Mucosa of stomach (tissue), 1 donor: ENCODE data around the gene RPS3.
"Not testable (repeated sequence)": the region's sequence is repeated elsewhere in the genome, so short reads cannot be mapped to it uniquely, and the experiment has no call there.

Source experiments
- H3K27me3 ChIP-seq: one replicate; pipeline ENCODE4 v1.7.0; 2013; ENCODE audit warnings: mild to moderate bottlenecking, low read length; ENCODE audit not compliant: control insufficient read depth, insufficient read depth
- H3K36me3 ChIP-seq: one replicate; pipeline ENCODE4 v1.7.0; 2013; ENCODE audit warnings: low read length; ENCODE audit not compliant: control insufficient read depth, insufficient read depth
- H3K4me1 ChIP-seq: one replicate; pipeline ENCODE4 v1.7.0; 2013; ENCODE audit warnings: mild to moderate bottlenecking, low read length; ENCODE audit not compliant: control insufficient read depth, insufficient read depth
- H3K4me3 ChIP-seq: one replicate; pipeline ENCODE4 v1.7.0; 2013; ENCODE audit warnings: low read length
- H3K9ac ChIP-seq: one replicate; pipeline ENCODE4 v1.7.0; 2013; ENCODE audit warnings: mild to moderate bottlenecking, low read length, moderate library complexity
- H3K9me3 ChIP-seq: one replicate; pipeline ENCODE4 v1.7.0; 2013; ENCODE audit warnings: mild to moderate bottlenecking, low read length, moderate library complexity; ENCODE audit not compliant: control insufficient read depth
- donor health status: Pancreatic carcinoma.

The RPS3 gene

DNA sequence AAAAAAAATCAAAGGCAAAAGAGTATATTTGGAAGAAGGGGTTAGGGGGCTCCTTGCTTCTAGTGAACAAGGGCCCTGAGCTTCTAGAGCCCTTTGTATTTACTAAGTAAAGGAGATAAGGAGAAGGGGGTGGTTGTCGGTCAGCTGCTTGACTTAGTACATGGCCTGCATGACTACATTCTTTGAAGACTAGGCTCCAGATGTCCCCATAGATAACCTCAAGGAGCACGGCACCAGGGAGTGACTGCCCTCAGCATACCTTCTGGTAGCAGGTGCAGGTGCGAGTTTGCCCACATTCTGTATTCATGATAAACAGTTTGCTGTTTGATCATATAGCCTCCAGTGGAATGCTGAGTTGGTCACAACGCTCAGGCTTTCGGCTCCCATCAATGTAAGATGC lies 32.5 kb upstream of the RPS3 start:
- H3K27me3 ChIP-seq, H3K4me3 ChIP-seq, H3K9ac ChIP-seq, H3K36me3 ChIP-seq, H3K9me3 ChIP-seq: not testable (repeated sequence)
- H3K4me1 ChIP-seq, result peaks cover 11% of the 10 kb centered on the region

DNA sequence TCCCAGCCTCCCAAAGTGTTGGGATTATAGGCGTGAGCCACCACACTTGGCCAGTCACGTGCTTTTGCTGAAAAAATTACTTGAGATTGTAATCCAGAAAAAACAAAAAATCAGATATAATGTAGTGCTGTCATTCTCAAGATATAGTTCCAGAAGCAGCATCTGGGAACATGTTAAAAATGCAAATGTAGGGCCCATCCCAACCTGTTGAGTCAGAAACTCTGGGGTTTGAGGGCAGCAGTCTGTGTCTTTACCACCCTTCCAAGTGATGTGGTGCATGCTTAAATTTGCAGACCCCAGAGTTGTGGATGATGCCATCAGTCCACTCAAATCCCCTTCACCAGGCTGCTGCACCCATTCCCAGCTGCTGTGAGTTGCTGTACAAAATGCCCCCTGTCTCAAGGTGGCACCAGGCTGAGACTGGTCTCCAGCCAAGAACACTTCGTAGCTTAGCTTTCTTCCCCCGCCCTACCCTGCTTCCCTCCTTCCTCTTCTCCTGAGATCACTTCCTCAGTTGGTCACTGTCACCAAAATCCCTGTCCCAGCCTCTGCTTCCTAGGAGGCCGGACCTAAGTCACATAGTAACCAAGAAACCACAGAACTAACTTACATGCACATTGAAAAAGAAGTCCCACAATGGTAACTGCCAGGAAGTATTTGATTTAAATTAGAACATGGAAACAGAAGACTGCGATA lies 29.6 kb upstream of the RPS3 start:
- Histone ChIP-seq H3K27me3 (no peaks in the 10 kb centered on the region), H3K4me1 (peaks cover 32% of the 10 kb centered on the region), H3K4me3 (no peak overlapping the region), H3K9ac (no peak overlapping the region), H3K9me3 (no peaks in the 10 kb centered on the region), H3K36me3 (no peaks in the 10 kb centered on the region)

DNA sequence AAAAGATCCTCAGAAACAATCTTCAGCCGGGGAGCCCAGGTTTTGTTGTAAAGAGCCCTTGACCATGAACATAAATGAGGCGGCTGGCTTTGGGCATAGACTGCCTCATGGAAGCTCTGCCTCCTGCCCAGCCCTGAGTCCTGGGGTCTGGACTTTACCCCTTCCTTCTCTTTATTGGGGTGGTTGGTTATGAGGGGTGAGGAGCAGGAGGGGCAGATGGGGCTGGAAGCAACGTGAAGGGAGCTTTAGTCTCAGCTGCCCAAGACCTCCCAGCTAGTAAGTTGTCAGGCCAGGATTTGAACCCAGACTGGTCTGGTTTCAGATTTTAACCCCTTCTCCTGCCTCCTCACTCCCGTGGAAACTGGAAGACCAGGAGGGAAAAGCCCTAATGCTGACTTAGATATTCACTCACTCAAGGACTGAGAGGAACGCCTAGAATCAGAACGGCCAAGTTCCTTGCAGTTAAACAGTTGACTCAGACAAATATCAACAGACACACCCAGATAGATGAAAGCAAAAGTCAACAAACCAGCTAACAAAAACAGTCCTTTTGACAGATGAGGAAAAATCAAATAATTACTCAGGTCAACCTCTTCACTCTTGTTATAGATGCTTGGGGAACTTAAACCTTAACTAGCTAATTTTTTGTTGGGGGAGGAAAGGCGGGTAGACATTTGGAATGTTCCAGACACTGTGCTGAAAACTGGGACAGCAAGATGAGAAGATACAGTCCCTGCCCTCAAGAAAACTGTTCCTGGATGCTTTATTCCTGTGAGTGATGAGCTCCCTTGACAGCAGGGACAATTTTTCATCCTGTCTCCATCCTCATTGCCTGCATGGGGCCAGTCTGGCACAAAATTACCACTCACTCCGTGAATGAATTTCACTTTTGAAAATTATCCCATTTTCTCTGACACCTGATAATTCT lies 27.1 kb upstream of the RPS3 start:
- Histone ChIP-seq H3K9me3 (no peaks in the 10 kb centered on the region), H3K36me3 (no peaks in the 10 kb centered on the region), H3K4me1 (peaks cover 38% of the 10 kb centered on the region), H3K27me3 (no peaks in the 10 kb centered on the region), H3K9ac (peak overlapping the region; percentile 36), H3K4me3 (no peak overlapping the region)

DNA sequence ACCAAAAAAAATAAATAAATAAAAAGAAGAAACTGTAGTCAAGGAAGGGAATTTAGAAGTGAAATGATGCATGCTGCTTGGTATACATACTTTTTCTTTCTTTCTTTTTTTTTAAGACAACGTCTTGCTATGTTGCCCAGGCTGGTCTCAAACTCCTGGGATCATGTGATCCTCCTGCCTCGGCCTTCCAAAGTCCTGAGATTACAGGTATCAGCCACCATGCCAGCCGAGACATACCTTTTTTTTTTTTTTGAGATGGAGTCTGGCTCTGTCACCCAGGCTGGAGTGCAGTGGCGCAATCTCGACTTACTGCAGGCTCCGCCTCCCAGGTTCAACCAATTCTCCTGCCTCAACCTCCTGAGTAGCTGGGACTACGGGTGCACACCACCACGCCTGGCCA lies 26.1 kb upstream of the RPS3 start:
- no peaks in the 10 kb centered on the region for H3K27me3 ChIP-seq
- H3K4me3 ChIP-seq, result no peak overlapping the region
- H3K9ac ChIP-seq, result no peak overlapping the region
- H3K9me3 ChIP-seq, result no peaks in the 10 kb centered on the region
- no peaks in the 10 kb centered on the region for H3K36me3 ChIP-seq
- peaks cover 38% of the 10 kb centered on the region for H3K4me1 ChIP-seq

DNA sequence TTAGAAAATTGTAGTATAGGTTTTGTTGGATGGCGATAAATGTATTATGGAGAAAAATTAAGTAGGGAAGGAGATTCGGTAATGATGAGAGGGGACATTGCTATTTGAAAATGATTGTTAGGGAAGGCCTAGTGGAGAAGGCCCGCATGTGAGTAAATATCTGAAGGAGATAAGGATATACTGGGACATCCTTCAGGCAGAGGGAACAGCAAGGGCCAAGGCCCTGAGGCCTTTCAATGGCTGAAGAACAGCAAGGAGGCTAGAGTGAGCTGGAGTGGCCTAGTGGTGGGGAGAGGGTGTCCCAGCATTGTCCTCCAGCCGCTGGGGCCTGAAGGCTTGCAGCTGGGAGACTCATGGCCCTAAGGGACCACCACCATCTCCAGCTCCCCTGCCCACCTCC lies 24.7 kb upstream of the RPS3 start:
- Histone ChIP-seq H3K27me3 (no peaks in the 10 kb centered on the region), H3K36me3 (no peaks in the 10 kb centered on the region)

DNA sequence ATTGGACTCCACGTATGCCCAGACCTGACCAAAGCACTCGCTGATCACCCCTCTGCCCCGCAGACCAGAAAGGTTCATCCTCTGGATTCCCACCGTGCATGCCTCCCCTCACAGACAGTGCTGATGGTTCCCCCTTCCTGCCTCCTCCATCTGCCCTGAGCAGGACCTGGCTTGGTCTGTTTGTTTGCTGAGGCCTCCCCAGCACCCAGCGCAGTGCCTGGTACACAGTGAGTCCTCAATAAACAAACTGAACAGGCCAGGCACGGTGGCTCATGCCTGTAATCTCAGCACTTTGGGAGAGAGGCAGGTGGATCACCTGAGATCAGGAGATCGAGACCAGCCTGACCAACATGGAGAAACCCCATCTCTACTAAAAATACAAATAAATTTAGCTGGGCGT lies 23.7 kb upstream of the RPS3 start:
- H3K27me3 ChIP-seq, result no peaks in the 10 kb centered on the region
- H3K4me1 ChIP-seq, result peaks cover 35% of the 10 kb centered on the region
- H3K9me3 ChIP-seq, result no peaks in the 10 kb centered on the region
- H3K9ac ChIP-seq, result no peak overlapping the region
- H3K4me3 ChIP-seq, result no peak overlapping the region
- no peaks in the 10 kb centered on the region for H3K36me3 ChIP-seq

More for the DNA sequence above, 24.7 kb upstream of the RPS3 start:
- no peak overlapping the region for H3K4me3 ChIP-seq
- no peaks in the 10 kb centered on the region for H3K9me3 ChIP-seq
- H3K4me1 ChIP-seq, result peaks cover 37% of the 10 kb centered on the region
- H3K9ac ChIP-seq, result no peak overlapping the region

DNA sequence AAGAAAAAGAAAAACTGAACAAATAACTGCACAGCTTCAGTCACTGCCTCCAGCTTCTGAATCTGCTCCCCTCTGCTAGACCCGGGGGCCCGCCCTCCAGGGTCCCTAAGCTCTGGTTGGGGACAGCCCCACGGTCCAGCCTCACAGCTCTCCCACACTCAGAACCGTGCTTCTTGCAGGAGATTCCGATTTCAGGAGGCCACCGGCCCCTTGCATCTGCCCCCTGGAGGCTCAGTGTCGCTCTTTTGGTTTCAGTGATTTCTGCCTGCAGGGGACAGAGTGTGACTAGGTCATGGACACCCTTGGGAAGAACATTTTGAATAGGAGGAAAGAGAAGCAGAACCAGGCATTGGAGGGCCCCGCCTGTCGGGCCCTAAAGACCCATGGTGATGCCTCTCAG lies 23.1 kb upstream of the RPS3 start:
- Histone ChIP-seq H3K27me3 (no peaks in the 10 kb centered on the region), H3K4me3 (no peak overlapping the region), H3K4me1 (peaks cover 41% of the 10 kb centered on the region), H3K9me3 (no peaks in the 10 kb centered on the region), H3K9ac (no peak overlapping the region), H3K36me3 (no peaks in the 10 kb centered on the region)

DNA sequence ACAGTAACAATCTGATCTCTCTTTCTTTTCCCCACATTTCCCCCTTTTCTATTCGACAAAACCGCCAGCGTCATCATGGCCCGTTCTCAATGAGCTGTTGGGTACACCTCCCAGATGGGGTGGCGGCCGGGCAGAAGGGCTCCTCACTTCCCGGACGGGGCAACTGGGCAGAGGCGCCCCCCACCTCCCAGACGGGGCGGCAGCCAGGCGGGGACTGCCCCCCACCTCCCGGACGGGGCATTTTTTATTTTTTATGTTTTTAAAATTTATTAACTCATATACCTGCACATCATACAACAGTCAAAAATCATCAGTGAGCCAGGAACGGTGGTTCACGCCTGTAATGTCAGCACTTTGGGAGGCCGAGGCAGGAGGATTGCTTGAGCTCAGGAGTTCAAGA lies 20.5 kb upstream of the RPS3 start:
- not testable (repeated sequence) for H3K9me3 ChIP-seq, H3K4me3 ChIP-seq, H3K27me3 ChIP-seq, H3K9ac ChIP-seq, H3K36me3 ChIP-seq
- H3K4me1 ChIP-seq, result peaks cover 22% of the 10 kb centered on the region

DNA sequence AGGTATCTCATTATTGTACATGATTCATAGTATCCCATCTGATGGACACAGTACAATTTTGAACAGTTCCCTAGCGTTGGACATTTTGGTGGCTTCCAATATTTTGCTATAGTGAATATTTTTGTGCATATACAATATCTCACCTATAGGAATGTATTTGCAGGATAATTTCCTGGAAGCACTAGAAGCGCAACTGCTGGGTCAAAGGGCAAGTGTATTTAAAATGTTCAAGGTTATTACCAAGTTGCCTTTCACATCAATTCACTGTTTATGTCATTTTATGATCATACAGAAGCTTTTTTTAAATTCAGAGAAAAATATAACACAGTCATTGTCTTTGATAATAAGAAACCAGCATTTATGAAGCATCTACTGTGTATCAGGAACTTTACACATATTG lies 19.1 kb upstream of the RPS3 start:
- no peak overlapping the region for H3K9ac ChIP-seq
- no peak overlapping the region for H3K4me3 ChIP-seq
- no peaks in the 10 kb centered on the region for H3K9me3 ChIP-seq
- peaks cover 22% of the 10 kb centered on the region for H3K4me1 ChIP-seq
- no peaks in the 10 kb centered on the region for H3K36me3 ChIP-seq
- no peaks in the 10 kb centered on the region for H3K27me3 ChIP-seq

DNA sequence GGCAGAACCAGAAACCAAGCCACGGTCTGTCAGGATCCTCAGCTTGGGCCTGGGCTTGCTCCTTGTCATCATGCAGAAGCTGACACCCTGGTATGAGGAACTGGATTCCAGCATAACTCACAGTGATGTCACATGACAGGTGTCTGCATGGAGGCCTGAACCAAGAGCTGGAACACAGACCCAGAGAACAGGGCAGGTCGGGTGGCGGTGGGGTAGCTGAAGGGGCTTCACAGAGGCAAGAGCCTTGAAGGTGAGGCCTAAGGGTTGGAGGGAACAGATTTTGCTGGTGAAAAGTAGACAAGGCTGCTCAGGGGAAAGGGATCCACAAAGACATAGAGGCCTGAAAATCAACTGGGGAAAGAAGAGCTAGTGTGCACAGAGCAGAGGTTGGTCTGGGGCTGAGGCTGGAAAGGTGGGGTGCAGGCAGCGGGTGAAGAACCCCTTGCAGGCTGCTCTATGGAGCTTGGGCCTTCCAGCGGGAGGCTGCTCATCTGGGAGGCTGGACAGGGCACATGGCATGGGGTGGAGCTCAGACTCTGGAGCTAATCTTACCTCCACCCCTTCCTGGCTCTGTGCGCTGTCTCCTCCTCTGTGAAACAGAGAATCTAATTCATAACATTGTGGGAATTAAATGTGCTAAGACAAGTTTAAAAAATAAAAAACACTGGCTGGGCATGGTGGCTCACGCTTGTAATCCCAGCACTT lies 18.4 kb upstream of the RPS3 start:
- H3K27me3 ChIP-seq, result no peaks in the 10 kb centered on the region
- no peak overlapping the region for H3K4me3 ChIP-seq
- no peaks in the 10 kb centered on the region for H3K9me3 ChIP-seq
- H3K36me3 ChIP-seq, result no peaks in the 10 kb centered on the region
- no peak overlapping the region for H3K9ac ChIP-seq
- H3K4me1 ChIP-seq, result peaks cover 18% of the 10 kb centered on the region

DNA sequence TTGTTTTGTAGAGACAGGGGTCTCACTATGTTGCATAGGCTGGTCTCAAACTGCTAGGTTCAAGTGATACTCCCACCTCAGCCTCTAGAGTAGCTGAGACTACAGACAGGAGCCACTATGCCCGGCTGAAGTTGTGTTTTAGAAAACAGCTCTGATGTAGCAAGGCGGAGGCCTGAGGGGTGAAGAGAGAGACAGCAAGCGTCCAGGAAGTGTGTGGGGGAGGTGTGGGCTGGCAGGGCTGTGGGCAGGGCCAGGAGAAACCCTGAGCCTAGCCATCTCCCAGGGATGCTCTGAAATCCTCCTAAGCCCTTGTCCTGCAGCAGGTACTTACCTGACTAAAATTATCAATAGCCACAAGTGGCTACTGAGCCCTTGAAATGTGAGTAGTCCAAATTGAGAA lies 16.1 kb upstream of the RPS3 start:
- H3K9me3 ChIP-seq, result no peaks in the 10 kb centered on the region
- no peaks in the 10 kb centered on the region for H3K36me3 ChIP-seq
- H3K9ac ChIP-seq, result no peak overlapping the region
- H3K4me1 ChIP-seq, result peaks cover 16% of the 10 kb centered on the region
- H3K27me3 ChIP-seq, result no peaks in the 10 kb centered on the region
- no peak overlapping the region for H3K4me3 ChIP-seq
